Osteocyte (in vitro differentiated cells): ENCODE measurements around the gene RAP1A. TPM values are rescaled to one million over a fixed set of nuclear protein-coding genes. Genes with fewer than 3 reads are reported as not detected.

Experiments used
- DNase-seq: peaks from one replicate; pipeline ENCODE4 v3.0.0; 2021; ENCODE audit warnings: mixed read lengths; ENCODE audit not compliant: unreplicated experiment; ENCODE audit errors: extremely low spot score
- H3K27ac Mint-ChIP-seq: one replicate; pipeline ENCODE4 v1.8.0; 2021; ENCODE audit warnings: mild to moderate bottlenecking, mixed read lengths; ENCODE audit not compliant: unreplicated experiment
- H3K27me3 Mint-ChIP-seq: one replicate; pipeline ENCODE4 v1.8.0; 2021; ENCODE audit warnings: mixed read lengths; ENCODE audit not compliant: unreplicated experiment
- H3K36me3 Mint-ChIP-seq: one replicate; pipeline ENCODE4 v1.8.0; 2021; ENCODE audit warnings: mixed read lengths; ENCODE audit not compliant: unreplicated experiment
- H3K4me1 Mint-ChIP-seq: one replicate; pipeline ENCODE4 v1.8.0; 2021; ENCODE audit warnings: mixed read lengths; ENCODE audit not compliant: unreplicated experiment
- H3K4me3 Mint-ChIP-seq: one replicate; pipeline ENCODE4 v1.8.0; 2021; ENCODE audit warnings: mild to moderate bottlenecking, moderate library complexity, mixed read lengths; ENCODE audit not compliant: unreplicated experiment
- H3K9me3 Mint-ChIP-seq: one replicate; pipeline ENCODE4 v1.8.0; 2021; ENCODE audit warnings: mixed read lengths; ENCODE audit not compliant: unreplicated experiment
- long read RNA-seq: library from polyadenylated mRNA; unstranded; transcript quantifications from one replicate; pipeline ENCODE4 v2.0.0, GENCODE V29; 2021
- total RNA-seq: library from RNA; stranded (reverse); gene quantifications from 2 replicates; pipeline ENCODE4 v1.2.1, GENCODE V29; 2021
- TF ChIP-seq, protein P1 (sequence below): fragments of 200-600 bp; sonication (generic); IDR thresholded peaks from 2 replicates; pipeline ENCODE4 v1.5.0; 2021; ENCODE audit warnings: antibody characterized with exemption, mild to moderate bottlenecking, moderate library complexity

The RAP1A gene
- total RNA-seq: 48.3 and 51.0 TPM in 2 replicates
- long read RNA-seq, full-length matches to known transcripts: 3 of 13 reads
- long read RNA-seq, partial matches to known transcripts: 1 of 13 reads
- long read RNA-seq, other reads (novel, unspliced or antisense): 9 of 13 reads

DNA sequence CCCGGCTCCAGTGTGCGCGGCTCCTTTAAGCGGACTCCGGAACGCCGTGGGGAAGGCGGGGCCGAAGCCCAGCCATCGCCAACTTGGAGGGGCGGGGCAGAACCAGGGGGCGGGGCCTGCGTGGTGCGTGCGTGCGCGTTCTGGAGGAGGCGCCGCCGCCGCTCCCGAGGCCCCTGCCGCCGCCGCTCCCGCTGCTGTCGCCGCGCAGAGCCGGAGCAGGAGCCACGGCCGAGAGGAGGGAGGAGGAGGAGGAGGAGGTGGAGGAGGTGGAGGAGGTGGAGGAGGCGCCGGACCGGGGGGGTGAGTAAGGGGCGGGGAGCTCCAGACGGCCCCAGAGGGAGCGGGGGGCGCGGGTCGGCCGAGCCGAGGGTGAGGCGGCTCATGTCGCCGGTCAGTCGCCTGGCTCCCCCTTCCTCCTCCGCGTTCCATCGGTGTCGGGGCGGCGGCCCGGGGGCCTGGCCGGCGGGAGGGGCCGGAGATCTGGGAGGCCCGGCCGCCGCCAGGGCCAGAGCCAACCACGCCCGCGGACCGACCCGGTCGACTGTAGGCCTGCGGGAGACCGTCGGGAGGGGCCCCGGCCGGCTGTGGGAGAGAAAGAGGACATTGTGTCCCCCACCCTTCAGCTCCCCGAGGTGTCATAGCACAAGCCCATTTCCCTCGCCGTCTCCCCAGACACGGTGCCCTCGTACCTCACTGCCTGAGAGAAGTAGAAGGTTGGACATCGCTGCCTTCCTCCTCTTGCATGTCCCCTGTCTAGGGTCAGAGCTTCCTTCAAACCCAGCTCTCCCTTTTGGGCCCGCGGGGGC lies at the start of gene RAP1A:
TSS of gene RAP1A (plus strand) at position 155 of the 806 bp plus-strand sequence. CDS start 71,572 bp downstream, outside the sequence.
- no peaks in the 10 kb centered on the region for H3K36me3 Mint-ChIP-seq
- H3K27ac Mint-ChIP-seq: peak within 1 kb of the TSS; percentile 75
- no peaks in the 10 kb centered on the region for H3K27me3 Mint-ChIP-seq
- DNase-seq: peak; percentile 97
- H3K9me3 Mint-ChIP-seq: no peaks in the 10 kb centered on the region
- TF ChIP-seq, protein P1, sequence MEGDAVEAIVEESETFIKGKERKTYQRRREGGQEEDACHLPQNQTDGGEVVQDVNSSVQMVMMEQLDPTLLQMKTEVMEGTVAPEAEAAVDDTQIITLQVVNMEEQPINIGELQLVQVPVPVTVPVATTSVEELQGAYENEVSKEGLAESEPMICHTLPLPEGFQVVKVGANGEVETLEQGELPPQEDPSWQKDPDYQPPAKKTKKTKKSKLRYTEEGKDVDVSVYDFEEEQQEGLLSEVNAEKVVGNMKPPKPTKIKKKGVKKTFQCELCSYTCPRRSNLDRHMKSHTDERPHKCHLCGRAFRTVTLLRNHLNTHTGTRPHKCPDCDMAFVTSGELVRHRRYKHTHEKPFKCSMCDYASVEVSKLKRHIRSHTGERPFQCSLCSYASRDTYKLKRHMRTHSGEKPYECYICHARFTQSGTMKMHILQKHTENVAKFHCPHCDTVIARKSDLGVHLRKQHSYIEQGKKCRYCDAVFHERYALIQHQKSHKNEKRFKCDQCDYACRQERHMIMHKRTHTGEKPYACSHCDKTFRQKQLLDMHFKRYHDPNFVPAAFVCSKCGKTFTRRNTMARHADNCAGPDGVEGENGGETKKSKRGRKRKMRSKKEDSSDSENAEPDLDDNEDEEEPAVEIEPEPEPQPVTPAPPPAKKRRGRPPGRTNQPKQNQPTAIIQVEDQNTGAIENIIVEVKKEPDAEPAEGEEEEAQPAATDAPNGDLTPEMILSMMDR: no peak
- H3K4me1 Mint-ChIP-seq: peaks cover 37% of the 10 kb centered on the region
- peak within 1 kb of the TSS; percentile 85 for H3K4me3 Mint-ChIP-seq

DNA sequence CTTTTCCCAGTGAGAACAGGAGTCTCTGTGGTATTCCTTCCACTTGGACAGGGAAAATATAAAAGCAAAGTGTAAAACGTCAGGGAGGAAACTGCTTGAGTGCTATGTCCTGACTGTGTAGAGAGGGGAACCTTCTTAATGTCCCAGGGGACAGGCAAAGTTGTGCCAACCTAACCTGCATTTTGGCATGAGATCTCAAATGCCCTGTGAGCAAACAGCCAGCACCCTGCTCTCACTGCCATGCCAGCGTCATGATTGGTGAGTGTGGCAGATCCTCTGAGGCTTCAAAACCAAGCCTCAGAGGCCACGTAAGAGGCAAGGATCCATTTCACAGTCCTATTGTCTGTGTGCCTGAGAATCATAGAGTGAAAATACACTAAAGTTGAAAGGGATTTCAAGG lies 49.7 kb upstream of the RAP1A start:
- no peaks in the 10 kb centered on the region for H3K36me3 Mint-ChIP-seq
- H3K4me1 Mint-ChIP-seq: no peaks in the 10 kb centered on the region
- H3K27me3 Mint-ChIP-seq: peaks cover 39% of the 10 kb centered on the region
- TF ChIP-seq, protein P1: no peak
- H3K9me3 Mint-ChIP-seq: no peaks in the 10 kb centered on the region
- DNase-seq: no peak
- no peak overlapping the region for H3K4me3 Mint-ChIP-seq
- H3K27ac Mint-ChIP-seq: no peak overlapping the region

DNA sequence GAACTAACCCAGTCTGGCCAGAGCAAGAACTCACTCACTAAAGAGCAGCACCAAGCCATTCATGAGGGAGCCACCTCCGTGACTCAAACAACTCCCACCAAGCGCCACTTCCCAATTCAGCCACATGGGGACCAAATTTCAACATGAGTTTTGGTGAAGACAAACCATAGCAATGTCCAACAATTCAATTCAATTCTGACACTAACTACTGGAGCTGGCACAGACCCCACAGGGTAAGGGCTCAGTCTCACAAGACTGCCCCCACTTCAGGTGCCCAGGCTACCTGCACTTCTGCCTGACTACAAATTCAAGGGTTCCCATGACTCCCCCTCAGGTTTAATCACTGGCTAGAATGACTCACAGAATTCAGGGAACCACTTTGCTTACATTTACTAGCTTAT lies 48.8 kb upstream of the RAP1A start:
- H3K27ac Mint-ChIP-seq: no peak overlapping the region
- TF ChIP-seq, protein P1: peak; percentile 30

DNA sequence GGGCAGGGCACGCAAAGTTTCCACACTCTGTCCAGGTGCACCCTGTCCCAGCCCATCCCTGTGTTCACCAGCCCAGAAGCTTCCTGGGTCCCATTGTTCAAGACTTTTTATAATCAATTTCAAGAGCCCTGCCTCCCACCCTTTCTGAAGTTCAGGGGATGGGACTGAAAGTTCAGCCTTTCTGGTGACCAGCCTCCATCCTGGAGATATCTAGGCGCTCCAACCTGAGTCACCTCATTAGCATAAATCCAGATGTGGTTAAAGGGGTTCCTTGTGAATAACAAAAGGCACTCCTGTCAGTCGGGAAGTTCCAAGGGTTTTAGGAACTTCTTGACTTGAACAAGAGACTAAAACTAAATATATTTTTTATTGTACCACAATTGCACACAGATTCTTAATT lies 48.4 kb upstream of the RAP1A start:
- H3K9me3 Mint-ChIP-seq: no peaks in the 10 kb centered on the region

More for the DNA sequence above, 48.8 kb upstream of the RAP1A start:
- no peaks in the 10 kb centered on the region for H3K36me3 Mint-ChIP-seq
- no peaks in the 10 kb centered on the region for H3K9me3 Mint-ChIP-seq
- H3K4me1 Mint-ChIP-seq: no peaks in the 10 kb centered on the region
- no peak for DNase-seq
- no peak overlapping the region for H3K4me3 Mint-ChIP-seq
- peaks cover 39% of the 10 kb centered on the region for H3K27me3 Mint-ChIP-seq

DNA sequence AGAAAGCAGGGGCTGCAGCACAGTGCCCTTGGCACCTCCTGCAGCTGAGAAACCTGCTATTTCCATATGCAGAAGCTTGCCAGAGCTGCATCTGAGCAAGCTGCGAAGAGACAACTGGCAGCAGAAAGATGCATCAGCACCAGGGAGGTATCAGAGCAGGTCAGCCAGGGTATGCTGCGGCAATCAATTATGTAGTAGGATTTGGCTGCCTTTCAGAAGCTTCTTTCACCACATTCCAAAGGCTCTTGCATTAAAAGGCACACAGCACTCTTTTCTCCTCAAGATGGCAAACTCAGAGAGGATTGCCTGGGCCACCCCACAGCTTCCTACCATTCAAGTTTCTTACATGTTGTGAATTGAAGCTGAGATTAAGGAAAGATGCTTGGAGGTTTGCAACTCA lies 47.6 kb upstream of the RAP1A start:
- Mint-ChIP-seq H3K36me3 (no peaks in the 10 kb centered on the region), H3K4me3 (no peak overlapping the region), H3K4me1 (no peaks in the 10 kb centered on the region), H3K27me3 (peaks cover 42% of the 10 kb centered on the region), H3K9me3 (no peaks in the 10 kb centered on the region), H3K27ac (no peak overlapping the region)
- TF ChIP-seq, protein P1: no peak
- no peak for DNase-seq

More for the DNA sequence above, 48.4 kb upstream of the RAP1A start:
- H3K4me3 Mint-ChIP-seq: no peak overlapping the region
- no peak overlapping the region for H3K27ac Mint-ChIP-seq
- DNase-seq: no peak
- H3K27me3 Mint-ChIP-seq: peaks cover 39% of the 10 kb centered on the region
- H3K36me3 Mint-ChIP-seq: no peaks in the 10 kb centered on the region
- H3K4me1 Mint-ChIP-seq: no peaks in the 10 kb centered on the region
- TF ChIP-seq, protein P1: no peak
